K562 (cell line): ENCODE results near the gene LRP1. TPM values are rescaled to one million over a fixed set of nuclear protein-coding genes. Genes with fewer than 3 reads are reported as not detected.

Experiments
- ATAC-seq: fragments of 200-7000 bp; cut with Tn5 transposase; 3 replicates; pipeline ENCODE4 v1.9.1; 2020; ENCODE audit warnings: moderate library complexity
- BruUV-seq: library from RNA; stranded (reverse); fragments of 400-500 nt; replicated peaks from 2 replicates; lab custom pipeline; 2021; lab: Mats Ljungman, UMichigan
- CTCF ChIA-PET: fragments of 300-600 bp; formaldehyde crosslinking; extraction: SDS; loops from one replicate; lab custom pipeline; 2021; ENCODE audit warnings: low intra/inter-chr PET ratio; lab: Yijun Ruan, JAX
- POLR2A ChIA-PET: fragments of 300-600, 350-650 bp; sonication (Branson Sonifier 250); formaldehyde crosslinking; extraction: SDS; loops from one replicate; lab custom pipeline; 2021; ENCODE audit warnings: antibody characterized with exemption, inconsistent platforms; lab: Yijun Ruan, JAX
- DNase-seq, 4 experiments: peaks; one replicate each; pipeline versions ENCODE4 v3.0.0 to v3.0.0-alpha.2; 2011 to 2018; ENCODE audit warnings: low spot score in 3 of 4, mixed read lengths in 3 of 4; ENCODE audit errors: extremely low read depth in 1 of 4
- FAIRE-seq: peaks from 2 replicates; lab custom pipeline; 2011; peaks lifted over from hg19 to GRCh38; lab: Jason Lieb, UNC
- H2AFZ ChIP-seq: 2 replicates; pipeline ENCODE4 v1.6.0; 2011; ENCODE audit warnings: low read depth, low read length, control low read depth, inconsistent platforms
- H3K27ac ChIP-seq: fragments of 200-600 bp; 3 replicates; pipeline ENCODE4 v1.8.0; 2011; ENCODE audit warnings: low read depth, mild to moderate bottlenecking, control low read depth, inconsistent platforms, low read length, moderate library complexity, mixed read lengths; ENCODE audit errors: extremely low read depth
- H3K27me3 ChIP-seq, 2 experiments: fragments of 300-600 bp in 1 of 2; 2 replicates in 1 of 2; 3 replicates in 1 of 2; pipeline versions ENCODE4 v1.6.0 to v1.8.0; 2011; ENCODE audit warnings: inconsistent platforms in 2 of 2, low read length in 2 of 2, mild to moderate bottlenecking in 1 of 2, mixed read lengths in 1 of 2, moderate library complexity in 1 of 2; ENCODE audit not compliant: control insufficient read depth in 2 of 2, insufficient read depth in 2 of 2
- H3K36me3 ChIP-seq: fragments of 300-600 bp; 3 replicates; pipeline ENCODE4 v1.8.0; 2011; ENCODE audit warnings: mild to moderate bottlenecking, low read length, inconsistent platforms; ENCODE audit not compliant: control insufficient read depth, insufficient read depth
- H3K4me1 ChIP-seq, 2 experiments: fragments of 200-600 bp in 1 of 2; replicated peaks in 1 of 2; 2 replicates in 1 of 2; 3 replicates in 1 of 2; pipeline versions ENCODE4 v1.5.1 to v1.8.0; 2011; ENCODE audit warnings: inconsistent platforms in 2 of 2, low read length in 2 of 2, mild to moderate bottlenecking in 1 of 2, mixed read lengths in 1 of 2, moderate library complexity in 1 of 2; ENCODE audit not compliant: control insufficient read depth in 2 of 2, insufficient read depth in 2 of 2
- H3K4me2 ChIP-seq: 2 replicates; pipeline ENCODE4 v1.6.1; 2011; ENCODE audit warnings: low read length, control low read depth, inconsistent platforms, mixed read lengths; ENCODE audit not compliant: insufficient read depth
- H3K4me3 ChIP-seq: fragments of 200-600 bp; sonication (generic), shearing (Covaris generic); 2 replicates; pipeline ENCODE4 v1.5.1; 2016; ENCODE audit warnings: control low read depth, inconsistent platforms
- H3K79me2 ChIP-seq: fragments of 200-600 bp; 3 replicates; pipeline ENCODE4 v1.8.0; 2011; ENCODE audit warnings: low read length, inconsistent platforms; ENCODE audit not compliant: control insufficient read depth, insufficient read depth
- H3K9ac ChIP-seq, 2 experiments: 2 replicates each; pipeline versions ENCODE4 v1.6.0 to v1.6.1; 2011; ENCODE audit warnings: low read depth in 2 of 2, low read length in 2 of 2, control low read depth in 1 of 2, inconsistent platforms in 1 of 2, mild to moderate bottlenecking in 1 of 2, mixed read lengths in 1 of 2; ENCODE audit not compliant: insufficient read depth in 1 of 2
- H3K9me1 ChIP-seq: one replicate; pipeline ENCODE4 v1.6.0; 2011; ENCODE audit warnings: inconsistent platforms, mild to moderate bottlenecking, low read length, moderate library complexity; ENCODE audit not compliant: control insufficient read depth, insufficient read depth
- H3K9me3 ChIP-seq: replicated peaks from 2 replicates; pipeline ENCODE4 v1.5.1; 2011; ENCODE audit warnings: low read depth, low read length, inconsistent platforms; ENCODE audit not compliant: control insufficient read depth, insufficient read depth
- H4K20me1 ChIP-seq: replicated peaks from 2 replicates; pipeline ENCODE4 v1.6.1; 2011; ENCODE audit warnings: low read length, inconsistent platforms, mixed read lengths; ENCODE audit not compliant: control insufficient read depth, insufficient read depth
- DACH1 ChIP-seq: fragments of 450-650 bp; IDR thresholded peaks from 2 replicates; pipeline ENCODE4 v1.6.1; 2018; ENCODE audit not compliant: partially characterized antibody
- ZNF224 ChIP-seq: sonication (generic); formaldehyde crosslinking; IDR thresholded peaks from 2 replicates; pipeline ENCODE4 v1.8.0; 2022; ENCODE audit warnings: mild to moderate bottlenecking, missing genetic modification reagents
- WGBS: fragments of 100-300 bp; shearing (Covaris generic); methylation state at CpG from one replicate; pipeline ENCODE4 v1.1.6; 2016; ENCODE audit warnings: low coverage, mixed read lengths; ENCODE audit not compliant: insufficient coverage; ENCODE audit errors: missing lambda C conversion rate; 5-methylcytosine and 5-hydroxymethylcytosine counted together
- in situ Hi-C: fragments of 300-500 bp; cut with MboI; formaldehyde crosslinking; loops from 4 replicates; pipeline ENCODE4 v1.15.0; 2018; ENCODE audit warnings: inconsistent platforms, mixed read lengths
- intact Hi-C: fragments of 100-400 bp; cut with micrococcal nuclease; formaldehyde crosslinking; loops from 2 replicates; pipeline ENCODE4 v1.14.2; 2022
- polyA plus RNA-seq, 8 experiments: library from polyadenylated mRNA; depleted of rRNA in 4 of 8; stranded (reverse) in 5 of 8; unstranded in 3 of 8; fragments of >200 nt; fragmentation: Nextera tagmentation in 2 of 8; fragmentation: Illumina TruSeq in 1 of 8; extraction: Ambion mirVana in 2 of 8; extraction: Trizol in 1 of 8; gene quantifications; 2 replicates each; pipeline versions ENCODE4 v1.2.1 to v1.2.3, GENCODE V29; 2011 to 2014; ENCODE audit warnings: inconsistent platforms in 1 of 8, missing spikeins in 1 of 8
- total RNA-seq, 7 experiments: library from RNA; depleted of rRNA in 6 of 7; stranded (reverse); fragments of >200 nt in 6 of 7; fragmentation: Illumina TruSeq in 2 of 7; extraction: Trizol in 2 of 7; gene quantifications; 2 replicates each; pipeline versions ENCODE4 v1.2.1 to v1.2.3, GENCODE V29; 2011 to 2021; ENCODE audit warnings: low replicate concordance in 1 of 7
- TF ChIP-seq, protein P1 (sequence below): IDR thresholded peaks from 2 replicates; pipeline ENCODE4 v1.6.1; 2011; ENCODE audit warnings: borderline replicate concordance, low read depth, mild to moderate bottlenecking, moderate library complexity, low read length; ENCODE audit not compliant: insufficient read depth, poor library complexity, severe bottlenecking
- TF ChIP-seq, protein P2 (sequence below), 3 experiments: IDR thresholded peaks in 2 of 3; conservative IDR thresholded peaks in 1 of 3; 2 replicates each; pipeline ENCODE4 v1.5.1; 2011 to 2012; ENCODE audit warnings: low read length in 3 of 3, mild to moderate bottlenecking in 3 of 3, control low read depth in 2 of 3, improper control_type of control experiment in 1 of 3, inconsistent platforms in 1 of 3, low read depth in 1 of 3, mixed read lengths in 1 of 3, moderate library complexity in 1 of 3; ENCODE audit not compliant: insufficient read depth in 2 of 3

Gene LRP1
- total and polyA plus RNA-seq, 9 of the 15 experiments (the other 6 are each of a cell fraction or from before 2014, with no cell fraction given) = 0.04 to 0.64 (median 0.19) TPM; not detected in 2

DNA sequence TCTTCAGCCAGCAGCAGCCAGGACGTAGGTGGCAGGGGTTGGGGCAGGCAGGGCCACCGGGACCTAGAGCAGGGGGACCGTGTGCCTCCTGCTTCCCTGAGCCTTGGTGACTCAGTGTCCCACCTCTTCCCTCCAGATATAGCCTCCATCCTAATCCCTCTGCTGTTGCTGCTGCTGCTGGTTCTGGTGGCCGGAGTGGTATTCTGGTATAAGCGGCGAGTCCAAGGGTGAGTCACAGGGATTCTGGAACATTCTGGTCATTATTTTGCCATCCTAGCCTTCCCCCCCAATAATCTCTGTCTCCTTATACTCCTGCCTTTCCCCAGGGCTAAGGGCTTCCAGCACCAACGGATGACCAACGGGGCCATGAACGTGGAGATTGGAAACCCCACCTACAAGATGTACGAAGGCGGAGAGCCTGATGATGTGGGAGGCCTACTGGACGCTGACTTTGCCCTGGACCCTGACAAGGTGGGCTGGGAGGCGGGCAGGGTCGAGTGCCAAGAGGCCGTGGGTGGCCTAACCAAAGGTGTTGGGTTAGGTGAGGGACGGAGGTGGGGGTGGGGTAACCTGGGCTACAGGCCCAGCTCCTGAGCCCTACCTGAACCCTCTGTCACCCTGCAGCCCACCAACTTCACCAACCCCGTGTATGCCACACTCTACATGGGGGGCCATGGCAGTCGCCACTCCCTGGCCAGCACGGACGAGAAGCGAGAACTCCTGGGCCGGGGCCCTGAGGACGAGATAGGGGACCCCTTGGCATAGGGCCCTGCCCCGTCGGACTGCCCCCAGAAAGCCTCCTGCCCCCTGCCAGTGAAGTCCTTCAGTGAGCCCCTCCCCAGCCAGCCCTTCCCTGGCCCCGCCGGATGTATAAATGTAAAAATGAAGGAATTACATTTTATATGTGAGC, 83.8 kb downstream of the LRP1 start:
- POLR2A ChIA-PET = interaction anchor here (1.2 kb wide), 2 partner anchors 18 to 302 kb away, joined by 3 to 4 read pairs; partner anchors contain the start of gene SHMT2
- TF ChIP-seq, protein P1, sequence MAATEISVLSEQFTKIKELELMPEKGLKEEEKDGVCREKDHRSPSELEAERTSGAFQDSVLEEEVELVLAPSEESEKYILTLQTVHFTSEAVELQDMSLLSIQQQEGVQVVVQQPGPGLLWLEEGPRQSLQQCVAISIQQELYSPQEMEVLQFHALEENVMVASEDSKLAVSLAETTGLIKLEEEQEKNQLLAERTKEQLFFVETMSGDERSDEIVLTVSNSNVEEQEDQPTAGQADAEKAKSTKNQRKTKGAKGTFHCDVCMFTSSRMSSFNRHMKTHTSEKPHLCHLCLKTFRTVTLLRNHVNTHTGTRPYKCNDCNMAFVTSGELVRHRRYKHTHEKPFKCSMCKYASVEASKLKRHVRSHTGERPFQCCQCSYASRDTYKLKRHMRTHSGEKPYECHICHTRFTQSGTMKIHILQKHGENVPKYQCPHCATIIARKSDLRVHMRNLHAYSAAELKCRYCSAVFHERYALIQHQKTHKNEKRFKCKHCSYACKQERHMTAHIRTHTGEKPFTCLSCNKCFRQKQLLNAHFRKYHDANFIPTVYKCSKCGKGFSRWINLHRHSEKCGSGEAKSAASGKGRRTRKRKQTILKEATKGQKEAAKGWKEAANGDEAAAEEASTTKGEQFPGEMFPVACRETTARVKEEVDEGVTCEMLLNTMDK = peak; percentile 45
- TF ChIP-seq ZNF224 (CRISPR knock-in tag) (no peak), DACH1 (no peak)
- TF ChIP-seq, protein P2, sequence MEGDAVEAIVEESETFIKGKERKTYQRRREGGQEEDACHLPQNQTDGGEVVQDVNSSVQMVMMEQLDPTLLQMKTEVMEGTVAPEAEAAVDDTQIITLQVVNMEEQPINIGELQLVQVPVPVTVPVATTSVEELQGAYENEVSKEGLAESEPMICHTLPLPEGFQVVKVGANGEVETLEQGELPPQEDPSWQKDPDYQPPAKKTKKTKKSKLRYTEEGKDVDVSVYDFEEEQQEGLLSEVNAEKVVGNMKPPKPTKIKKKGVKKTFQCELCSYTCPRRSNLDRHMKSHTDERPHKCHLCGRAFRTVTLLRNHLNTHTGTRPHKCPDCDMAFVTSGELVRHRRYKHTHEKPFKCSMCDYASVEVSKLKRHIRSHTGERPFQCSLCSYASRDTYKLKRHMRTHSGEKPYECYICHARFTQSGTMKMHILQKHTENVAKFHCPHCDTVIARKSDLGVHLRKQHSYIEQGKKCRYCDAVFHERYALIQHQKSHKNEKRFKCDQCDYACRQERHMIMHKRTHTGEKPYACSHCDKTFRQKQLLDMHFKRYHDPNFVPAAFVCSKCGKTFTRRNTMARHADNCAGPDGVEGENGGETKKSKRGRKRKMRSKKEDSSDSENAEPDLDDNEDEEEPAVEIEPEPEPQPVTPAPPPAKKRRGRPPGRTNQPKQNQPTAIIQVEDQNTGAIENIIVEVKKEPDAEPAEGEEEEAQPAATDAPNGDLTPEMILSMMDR (IDR thresholded peaks at IDR 0.05 in 2 of 3, conservative IDR thresholded peaks at IDR 0.05 in 1 of 3; ENCODE audit: insufficient read depth in 2 of 3, low read depth in 1 of 3, low read length in 3 of 3) = peak in 2 of 3 experiments; percentile 37 to 47; a peak in 2 of 6 replicates
- TF ChIP-seq, all 486 proteins: peak for 2
- intact Hi-C loops (loop anchor here (2.0 kb wide), 1 partner anchor 241 kb away; no protein-coding TSS in a partner anchor), in situ Hi-C loops (no loop called here)
- Histone ChIP-seq H3K27ac (no peak overlapping the region), H3K36me3 (no peaks in the 10 kb centered on the region), H3K9ac (peak overlapping the region in 1 of 2 experiments; percentile 67; a peak in 1 of 4 replicates), H3K9me3 (no peaks in the 10 kb centered on the region), H3K27me3 (peaks cover 18 to 68% of the 10 kb centered on the region in 2 experiments; a peak in 4 of 5 replicates), H3K4me3 (no peak overlapping the region), H4K20me1 (peaks cover 17% of the 10 kb centered on the region; the same call in 1 of the 2 replicates), H3K4me1 (peaks cover 11 to 52% of the 10 kb centered on the region in 2 experiments; a peak in 4 of 5 replicates), H3K79me2 (no peaks in the 10 kb centered on the region), H3K9me1 (peaks cover 2% of the 10 kb centered on the region), H3K4me2 (no peak overlapping the region), H2AFZ (no peak overlapping the region)
- DNase-seq (no peak), ATAC-seq (no peak), FAIRE-seq (no peak)
- 18% methylated on average over 23 of the region's 27 CpGs for WGBS
- BruUV-seq = no TSS peak
- CTCF ChIA-PET = interaction anchor here (0.5 to 7.2 kb wide), 6 partner anchors 17 to 251 kb away, joined by 3 to 186 read pairs (median 13); partner anchors contain the start of gene SHMT2
